Hepatic stellate cell (primary cell): ENCODE data around the gene MAP3K3.

Experiments
- DNase-seq: peaks from one replicate; pipeline ENCODE4 v3.0.0; 2011; ENCODE audit warnings: low spot score

The MAP3K3 gene

GRCh38 chr17:63621684-63622573 is at the start of gene MAP3K3:
MAP3K3 (plus strand) TSS chr17:63622417; CDS start chr17:63622760, 343 bp downstream.
- DNase-seq, result peak; percentile 99

GRCh38 chr17:63573634-63574033 is 48.6 kb upstream of the MAP3K3 start:
- no peak for DNase-seq

- DNase-seq, result no peak
These were observed 44.0 kb upstream of the MAP3K3 start for GRCh38 chr17:63578027-63578768.

GRCh38 chr17:63578769-63579111 is 43.5 kb upstream of the MAP3K3 start:
- DNase-seq, result no peak

GRCh38 chr17:63579633-63580032 is 42.6 kb upstream of the MAP3K3 start:
- no peak for DNase-seq

GRCh38 chr17:63587770-63588169 is 34.4 kb upstream of the MAP3K3 start:
- DNase-seq, result no peak

- no peak for DNase-seq
These were observed 33.4 kb upstream of the MAP3K3 start for GRCh38 chr17:63588797-63589196.

GRCh38 chr17:63589646-63590045 is 32.6 kb upstream of the MAP3K3 start:
- no peak for DNase-seq

- no peak for DNase-seq
These were observed 29.4 kb upstream of the MAP3K3 start for GRCh38 chr17:63592797-63593196.

- DNase-seq, result no peak
These were observed 27.1 kb upstream of the MAP3K3 start for GRCh38 chr17:63595132-63595531.

- DNase-seq, result no peak
These were observed 25.2 kb upstream of the MAP3K3 start for GRCh38 chr17:63596856-63597586.

- DNase-seq, result no peak
These were observed 23.9 kb upstream of the MAP3K3 start for GRCh38 chr17:63598281-63598680.

- DNase-seq, result peak; percentile 86
These were observed 21.4 kb upstream of the MAP3K3 start, which contains the start of gene TACO1 for GRCh38 chr17:63600569-63601438. TACO1 (plus strand) TSS chr17:63600895; CDS start chr17:63601084, 189 bp downstream.

GRCh38 chr17:63601439-63602371 is 20.5 kb upstream of the MAP3K3 start:
- DNase-seq, result no peak

GRCh38 chr17:63609816-63610573 is 12.2 kb upstream of the MAP3K3 start:
- DNase-seq, result no peak

- no peak for DNase-seq
These were observed 11.4 kb upstream of the MAP3K3 start for GRCh38 chr17:63610854-63611253.

- DNase-seq, result no peak
These were observed 10.9 kb upstream of the MAP3K3 start for GRCh38 chr17:63611354-63611753.

GRCh38 chr17:63613663-63614062 is 8.6 kb upstream of the MAP3K3 start:
- DNase-seq, result no peak

- peak; percentile 18 for DNase-seq
These were observed 961 bp upstream of the MAP3K3 start for GRCh38 chr17:63621229-63621683.
